Thyroid gland (tissue), 4 donors: ENCODE measurements around the gene COX8A. TPM values are rescaled to one million over a fixed set of nuclear protein-coding genes. Genes with fewer than 3 reads are reported as not detected.

Experiments used
- DNase-seq, 2 donors: peaks; one replicate each; pipeline ENCODE4 v3.0.0-alpha.2; 2019
- H3K27ac ChIP-seq, 3 donors: fragments of 200-600 bp; sonication (generic); 1 replicate in 2 of 3; 2 replicates in 1 of 3; pipeline ENCODE4 v1.5.1; 2016 to 2019; ENCODE audit warnings: mild to moderate bottlenecking in 1 of 3, moderate library complexity in 1 of 3
- H3K27me3 ChIP-seq: fragments of 200-600 bp; sonication (generic); one replicate; pipeline ENCODE4 v1.5.1; 2019
- H3K36me3 ChIP-seq, 2 donors: fragments of 200-600 bp; sonication (generic); one replicate each; pipeline ENCODE4 v1.5.1; 2016 to 2019
- H3K4me1 ChIP-seq, 2 donors: fragments of 200-600 bp; sonication (generic); one replicate each; pipeline ENCODE4 v1.5.1; 2017 to 2019
- H3K4me3 ChIP-seq, 3 donors: fragments of 200-600 bp; sonication (generic); replicated peaks in 1 of 3; 1 replicate in 2 of 3; 2 replicates in 1 of 3; pipeline ENCODE4 v1.5.1; 2016; ENCODE audit warnings: mild to moderate bottlenecking in 1 of 3
- H3K9me3 ChIP-seq: fragments of 200-600 bp; sonication (generic); one replicate; pipeline ENCODE4 v1.5.1; 2017
- CTCF ChIP-seq, 6 experiments: fragments of 200-600 bp in 3 of 6; fragments of 450-650 bp in 3 of 6; sonication (generic) in 3 of 6; IDR thresholded peaks; one replicate each; pipeline ENCODE4 v1.5.1; 2016 to 2019; ENCODE audit warnings: antibody characterized with exemption in 6 of 6, mild to moderate bottlenecking in 2 of 6, inconsistent platforms in 1 of 6, moderate library complexity in 1 of 6
- POLR2A ChIP-seq, 2 donors: fragments of 450-650 bp; IDR thresholded peaks; one replicate each; pipeline ENCODE4 v1.6.1; 2017; ENCODE audit warnings: antibody characterized with exemption in 2 of 2, mild to moderate bottlenecking in 2 of 2, moderate library complexity in 1 of 2
- WGBS, 2 donors: methylation state at CpG; one replicate each; pipeline ENCODE4 v1.1.5; 2017; 5-methylcytosine and 5-hydroxymethylcytosine counted together
- intact Hi-C: fragments of 100-400 bp; cut with DNase I; formaldehyde crosslinking; loops from one replicate; pipeline ENCODE4 v1.15.1; 2023
- total RNA-seq, 4 donors: library from RNA; depleted of rRNA; stranded (reverse); fragments of >200 nt; gene quantifications; one replicate each; pipeline ENCODE4 v1.2.3, GENCODE V29; 2016

Gene COX8A
- total RNA-seq, 4 donors from 2014 or later, result 210 to 787 (median 471) TPM

GRCh38 chr11:63985812-63986155, 11.4 kb downstream of the COX8A start:
- intact Hi-C loops, result no loop called here
- TF ChIP-seq CTCF (IDR thresholded peaks at IDR 0.05) (no peak), POLR2A (IDR thresholded peaks at IDR 0.05) (no peak)
- no peak for DNase-seq
- Histone ChIP-seq H3K27me3 (no peaks in the 10 kb centered on the region), H3K27ac (peak overlapping the region in 2 of 3 donors; percentile 73 to 76), H3K4me1 (peaks cover 17 to 18% of the 10 kb centered on the region in 2 donors), H3K9me3 (no peaks in the 10 kb centered on the region), H3K4me3 (peak overlapping the region; percentile 45 to 96 (median 76)), H3K36me3 (peaks cover 5 to 6% of the 10 kb centered on the region in 2 donors)
- WGBS, 2 donors, result 1 to 3% methylated on average over 18 of the region's 18 CpGs

DNA sequence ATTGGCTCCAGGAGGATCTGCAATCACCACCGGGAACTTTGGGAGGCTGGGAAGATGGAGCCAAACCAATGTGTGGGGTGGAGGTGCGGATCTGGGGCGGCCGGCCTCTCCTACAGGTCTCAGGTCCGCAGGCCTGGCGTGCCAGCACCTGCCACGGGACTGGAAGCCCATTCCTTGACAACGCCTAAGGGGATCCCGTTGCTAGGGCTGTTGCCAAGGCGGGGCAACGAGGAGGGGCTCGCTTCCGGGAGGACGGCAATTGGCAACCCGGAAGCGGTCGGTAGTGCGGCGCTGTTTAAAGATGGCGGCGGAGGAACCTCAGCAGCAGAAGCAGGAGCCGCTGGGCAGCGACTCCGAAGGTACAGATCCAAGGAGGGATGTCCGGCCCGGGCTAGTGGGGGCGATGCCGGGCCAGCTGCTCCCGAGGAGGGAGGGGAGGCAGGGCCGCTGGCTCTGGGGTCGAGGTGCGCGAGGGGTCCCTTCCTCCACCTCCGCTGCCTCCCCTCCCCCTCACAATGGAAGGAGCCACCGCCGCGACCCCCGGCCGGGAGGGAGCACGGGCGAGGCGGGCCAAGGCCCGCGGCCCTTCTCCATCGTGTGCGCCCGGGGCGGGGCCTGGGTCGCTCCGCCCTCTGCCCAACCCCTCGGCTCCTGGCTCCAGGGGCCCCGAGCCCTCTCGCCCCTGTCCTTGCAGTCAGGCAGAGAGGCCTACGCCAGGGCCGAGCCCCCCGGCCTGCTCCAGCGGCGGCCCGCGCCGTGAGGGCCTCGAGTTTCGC, 11.9 kb downstream of the COX8A start, which contains the start of gene OTUB1:
OTUB1 (plus strand) TSS at position 283 of the 776 bp plus-strand sequence; CDS start at position 302, 19 bp downstream.
- no peaks in the 10 kb centered on the region for H3K9me3 ChIP-seq
- peak in 1 of 2 donors; percentile 76 for TF ChIP-seq POLR2A (IDR thresholded peaks at IDR 0.05)
- TF ChIP-seq CTCF (IDR thresholded peaks at IDR 0.05), result no peak
- H3K27me3 ChIP-seq, result no peaks in the 10 kb centered on the region
- intact Hi-C loops, result no loop called here
- peak; percentile 93 to 94 for DNase-seq
- peaks cover 6 to 10% of the 10 kb centered on the region in 2 donors for H3K36me3 ChIP-seq
- peaks cover 17 to 18% of the 10 kb centered on the region in 2 donors for H3K4me1 ChIP-seq
- 0% methylated on average over 6 to 30 of the region's 63 CpGs for WGBS, 2 donors
- H3K4me3 ChIP-seq, result peak within 1 kb of the TSS; percentile 45 to 96 (median 76)
- peak within 1 kb of the TSS in 2 of 3 donors; percentile 73 to 76 for H3K27ac ChIP-seq

DNA sequence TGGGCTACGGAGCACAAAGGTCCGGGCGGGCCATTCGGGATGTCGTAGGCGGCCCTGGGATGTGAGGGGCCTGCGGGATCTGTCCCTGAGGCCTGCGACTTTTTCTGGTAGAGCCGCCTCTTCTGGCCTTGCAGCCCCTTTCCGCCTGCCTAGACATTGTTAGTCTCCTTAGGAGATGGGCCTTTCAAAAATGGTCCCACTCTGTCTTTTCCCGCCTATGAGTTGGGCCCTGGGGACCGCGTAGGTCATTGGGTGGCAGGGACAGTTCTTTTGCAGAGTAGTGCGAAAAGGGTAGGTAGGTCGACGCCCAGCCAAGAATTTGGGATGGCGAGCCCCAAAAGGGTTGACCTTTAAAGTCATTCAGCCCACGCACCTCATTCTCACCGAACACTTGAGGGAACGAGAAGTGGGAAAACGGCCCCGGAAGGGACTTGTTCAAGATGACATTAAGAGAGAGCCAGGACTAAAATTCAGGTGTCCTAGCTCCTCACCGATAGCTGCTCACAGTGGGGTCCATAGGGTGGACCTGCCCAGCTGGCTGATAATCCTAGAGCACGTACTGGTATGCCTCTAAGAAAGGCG, 12.6 kb downstream of the COX8A start:
- peaks cover 6 to 14% of the 10 kb centered on the region in 2 donors for H3K36me3 ChIP-seq
- H3K27ac ChIP-seq, result peak overlapping the region in 2 of 3 donors; percentile 73 to 76
- TF ChIP-seq POLR2A (IDR thresholded peaks at IDR 0.05) (no peak), CTCF (IDR thresholded peaks at IDR 0.05) (no peak)
- no peak for DNase-seq
- H3K4me3 ChIP-seq, result peak overlapping the region; percentile 45 to 96 (median 76)
- intact Hi-C loops, result no loop called here
- no peaks in the 10 kb centered on the region for H3K27me3 ChIP-seq
- H3K4me1 ChIP-seq, result peaks cover 17 to 18% of the 10 kb centered on the region in 2 donors
- H3K9me3 ChIP-seq, result no peaks in the 10 kb centered on the region
- 42 to 44% methylated on average over 15 to 16 of the region's 25 CpGs for WGBS, 2 donors

DNA sequence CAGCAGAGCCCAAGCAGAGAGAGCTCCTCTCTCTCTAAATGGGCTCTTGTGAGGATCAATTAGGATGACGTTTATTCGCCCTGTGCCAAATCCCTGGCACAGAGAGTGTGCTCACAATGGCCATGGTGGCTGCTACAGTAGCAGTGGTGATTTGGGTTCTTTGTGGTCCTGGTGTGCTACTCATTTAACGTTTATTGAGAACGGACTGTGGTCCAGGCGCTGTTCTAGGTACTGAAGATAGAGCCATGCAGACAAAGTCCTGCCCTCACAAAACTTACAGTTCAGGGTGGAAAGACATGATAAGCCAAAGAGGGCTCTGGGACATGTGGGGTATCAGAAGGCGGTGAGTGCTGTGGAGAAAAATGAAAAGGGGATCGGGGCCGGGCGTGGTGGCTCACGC, 17.1 kb downstream of the COX8A start:
- intact Hi-C loops, result no loop called here
- Histone ChIP-seq H3K9me3 (no peaks in the 10 kb centered on the region), H3K4me1 (peaks cover 12 to 13% of the 10 kb centered on the region in 2 donors), H3K36me3 (peaks cover 21 to 37% of the 10 kb centered on the region in 2 donors), H3K27ac (no peak overlapping the region), H3K27me3 (no peaks in the 10 kb centered on the region), H3K4me3 (no peak overlapping the region)
- TF ChIP-seq CTCF (IDR thresholded peaks at IDR 0.05) (no peak), POLR2A (IDR thresholded peaks at IDR 0.05) (no peak)
- DNase-seq, result no peak
- 91 to 92% methylated on average over 10 of the region's 10 CpGs for WGBS, 2 donors

DNA sequence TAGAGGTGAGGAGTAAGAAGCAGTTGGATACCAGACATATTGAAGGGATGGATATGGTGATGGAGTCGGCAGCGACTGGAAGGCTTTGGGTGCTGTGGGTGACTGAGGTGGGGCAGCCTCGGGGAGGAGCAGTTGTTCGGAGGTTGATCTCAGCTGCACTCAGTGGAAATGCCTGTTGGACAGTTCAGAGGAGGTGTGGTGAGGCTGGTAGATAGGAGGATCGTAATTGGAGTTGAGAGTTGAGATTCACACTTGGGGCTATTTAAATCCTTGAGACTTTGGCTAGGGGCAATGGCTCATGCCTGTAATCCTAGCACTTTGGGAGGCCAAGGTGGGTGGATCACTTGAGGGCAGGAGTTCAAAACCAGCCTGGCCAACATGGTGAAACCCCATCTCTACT, 18.7 kb downstream of the COX8A start:
- intact Hi-C loops, result no loop called here
- peaks cover 33 to 53% of the 10 kb centered on the region in 2 donors for H3K36me3 ChIP-seq
- 90 to 94% methylated on average over 5 of the region's 5 CpGs for WGBS, 2 donors

More for the DNA sequence above, 18.7 kb downstream of the COX8A start:
- no peaks in the 10 kb centered on the region for H3K27me3 ChIP-seq
- no peak for DNase-seq
- TF ChIP-seq CTCF (IDR thresholded peaks at IDR 0.05), result no peak
- no peak for TF ChIP-seq POLR2A (IDR thresholded peaks at IDR 0.05)
- H3K27ac ChIP-seq, result no peak overlapping the region
- H3K4me1 ChIP-seq, result no peaks in the 10 kb centered on the region
- H3K4me3 ChIP-seq, result no peak overlapping the region
- no peaks in the 10 kb centered on the region for H3K9me3 ChIP-seq
